NCI-H524 (cell line): ENCODE results near the gene PRDM1.
"Not testable (repeated sequence)": the region's sequence is repeated elsewhere in the genome, so short reads cannot be mapped to it uniquely, and the experiment has no call there.

Source experiments
- DNase-seq, 2 experiments: peaks; one replicate each; lab custom pipeline; 2025; lab: John Stamatoyannopoulos, UW

Gene PRDM1

DNA sequence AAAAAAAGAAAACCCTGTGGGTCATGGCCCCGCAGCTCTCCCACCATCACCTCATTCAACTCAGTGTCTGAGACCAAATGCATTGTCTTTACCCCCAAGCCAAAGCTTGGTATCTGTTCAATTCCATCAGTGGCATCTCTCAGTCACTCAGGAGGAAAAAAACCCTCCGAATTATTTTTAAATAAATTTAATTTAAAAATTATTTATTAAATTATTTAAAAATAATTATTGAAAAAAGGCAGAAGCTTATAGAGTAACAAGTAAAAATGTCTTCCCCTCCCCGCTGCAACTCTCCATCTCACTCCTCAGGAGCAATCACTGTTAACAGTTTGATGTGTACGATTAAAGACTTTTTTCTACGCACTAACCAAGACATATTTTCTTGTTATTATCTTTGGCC lies 50.7 kb downstream of the PRDM1 start:
- DNase-seq = no peak

DNA sequence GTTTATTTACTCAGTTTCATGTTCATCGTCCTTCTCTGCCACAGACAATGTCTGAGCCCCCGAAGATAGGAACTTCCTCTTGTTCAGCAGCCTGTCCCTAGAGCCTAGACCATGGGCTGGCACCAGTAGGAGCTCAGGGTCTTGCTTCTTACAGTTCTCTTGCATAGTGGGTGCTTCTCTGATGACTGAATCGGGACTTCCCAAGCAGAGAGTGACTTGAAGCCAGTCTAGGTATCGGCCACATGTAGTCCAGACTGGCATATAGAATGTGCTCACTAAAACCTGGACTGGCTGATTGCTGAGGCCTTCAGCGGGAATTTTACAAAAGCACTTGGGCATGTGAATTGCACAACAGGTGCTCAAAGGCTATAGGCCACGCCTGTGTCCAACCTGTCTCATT lies 52.0 kb downstream of the PRDM1 start:
- DNase-seq = no peak

DNA sequence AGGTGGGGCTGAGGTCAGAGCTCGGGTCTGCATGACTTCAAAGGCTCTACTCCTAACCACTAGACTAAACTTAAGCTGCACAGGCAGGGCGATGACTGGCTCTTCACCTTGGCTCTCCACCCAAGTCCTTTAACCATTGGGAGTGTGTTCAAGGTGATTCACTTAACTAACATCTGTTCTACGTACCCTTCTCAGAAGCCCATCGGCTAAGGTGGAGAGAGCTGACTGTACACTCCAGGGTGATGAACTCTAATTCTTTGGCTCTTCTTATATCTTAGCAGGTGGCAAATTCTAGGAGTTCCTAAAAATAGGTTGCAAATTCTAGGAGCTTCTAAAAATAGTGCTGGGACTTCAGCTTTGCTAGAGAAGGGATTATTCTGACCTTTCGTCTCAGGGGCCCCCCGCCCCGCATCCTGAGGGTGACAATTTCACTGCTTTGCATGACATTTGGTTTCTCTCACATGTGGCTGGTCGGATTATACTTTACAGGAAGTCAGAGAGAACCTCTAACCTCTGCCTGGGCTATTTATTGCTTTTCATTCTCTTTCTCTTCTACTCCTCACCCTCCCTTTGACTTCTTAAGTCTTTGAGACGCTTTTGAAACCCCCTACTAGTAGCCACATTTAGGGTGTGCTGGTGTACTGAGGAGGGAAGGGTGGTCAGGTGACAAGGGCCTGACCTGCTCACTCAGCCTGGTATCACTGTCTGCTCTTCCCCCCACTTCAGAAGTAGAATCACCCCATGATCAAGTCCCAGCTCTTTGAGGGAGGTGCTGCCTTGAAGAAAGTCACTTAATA lies 55.5 kb downstream of the PRDM1 start:
- DNase-seq = no peak

DNA sequence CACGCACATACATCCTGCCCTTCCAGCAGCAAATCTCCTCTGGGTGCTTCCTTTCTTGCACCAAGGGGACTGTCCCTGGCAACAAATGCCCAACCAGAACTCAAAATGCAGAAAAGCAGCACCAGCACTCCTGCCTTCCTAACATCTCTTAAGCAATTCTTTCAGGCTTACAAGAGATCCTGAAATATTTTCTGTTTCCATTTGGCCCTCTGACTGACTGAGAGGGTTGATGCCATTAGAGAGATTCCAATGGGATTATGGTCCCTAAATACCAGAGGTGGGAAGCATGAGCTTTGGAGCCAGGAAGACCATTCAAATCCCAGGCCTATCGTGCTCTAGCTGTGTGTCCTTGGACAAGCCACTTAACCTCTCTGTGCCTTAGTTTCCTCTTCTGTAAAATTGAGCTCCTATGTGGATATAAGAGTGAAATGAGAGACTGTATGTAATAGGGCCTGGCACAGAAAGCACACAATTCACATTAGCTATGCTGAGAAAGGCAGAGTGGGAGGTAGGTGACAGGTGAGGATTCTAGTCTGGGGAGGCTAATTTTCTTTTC lies 56.8 kb downstream of the PRDM1 start:
- no peak for DNase-seq

DNA sequence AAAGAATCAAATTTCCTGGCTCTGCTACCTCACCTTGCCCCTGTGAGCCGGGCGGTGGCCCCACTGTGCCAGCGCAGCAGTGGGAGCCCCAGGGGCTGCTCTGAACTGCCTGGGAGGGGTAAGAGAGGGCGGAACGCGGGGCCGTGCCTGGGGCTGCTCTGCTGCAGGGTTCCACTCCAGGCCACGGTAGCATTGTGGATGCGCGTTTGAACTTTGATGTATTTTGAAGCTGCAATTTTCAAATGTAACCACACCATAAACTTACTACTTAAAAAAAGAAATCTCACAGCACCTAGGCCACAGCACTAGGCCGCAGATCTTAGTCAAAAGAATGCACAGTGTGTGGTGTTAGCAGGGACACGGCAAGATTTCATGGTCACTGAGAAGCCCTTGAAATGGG lies 57.5 kb downstream of the PRDM1 start:
- no peak for DNase-seq

DNA sequence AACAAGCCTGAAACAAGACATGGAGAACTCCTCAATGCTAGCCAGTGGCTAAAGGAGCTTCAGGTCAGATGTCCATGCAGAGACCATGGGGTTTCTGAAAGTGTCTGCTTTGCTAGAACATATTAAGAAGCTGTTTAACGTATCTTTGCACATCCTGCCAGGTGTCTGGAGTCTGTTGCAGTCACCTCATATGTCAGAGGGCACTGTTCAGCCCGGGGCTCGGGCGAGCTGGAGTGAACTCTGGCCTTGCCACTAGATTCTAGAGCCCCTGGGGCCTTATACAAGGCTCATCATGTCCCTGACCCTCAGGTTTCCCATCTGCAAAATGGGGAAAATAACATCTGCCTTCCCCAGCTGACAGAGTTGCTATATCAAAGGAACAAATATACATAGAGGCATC lies 59.0 kb downstream of the PRDM1 start:
- no peak for DNase-seq

DNA sequence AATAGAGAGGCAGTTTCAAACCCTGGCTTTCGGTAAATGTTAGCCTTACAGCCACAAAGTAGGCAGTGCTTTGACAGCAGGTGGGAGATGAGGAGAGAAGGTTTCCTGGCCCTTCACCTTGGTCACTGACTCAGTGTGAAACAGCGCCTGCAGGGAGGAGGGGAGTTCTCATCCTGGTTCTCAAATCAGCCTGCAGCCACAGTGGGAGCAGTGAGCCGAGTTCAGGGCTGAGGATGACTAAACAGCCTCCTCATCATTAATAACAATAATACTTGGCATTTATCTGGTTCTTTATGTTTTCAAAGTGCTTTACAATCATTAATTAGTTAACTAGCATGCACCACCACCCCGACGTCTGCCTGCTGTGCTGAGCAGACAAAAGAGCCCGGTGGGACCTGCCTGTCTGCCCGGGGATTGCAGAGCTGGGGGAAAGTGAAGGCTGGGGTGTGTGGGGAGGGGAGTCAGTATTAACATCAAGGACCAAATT lies 59.6 kb downstream of the PRDM1 start:
- DNase-seq = no peak

DNA sequence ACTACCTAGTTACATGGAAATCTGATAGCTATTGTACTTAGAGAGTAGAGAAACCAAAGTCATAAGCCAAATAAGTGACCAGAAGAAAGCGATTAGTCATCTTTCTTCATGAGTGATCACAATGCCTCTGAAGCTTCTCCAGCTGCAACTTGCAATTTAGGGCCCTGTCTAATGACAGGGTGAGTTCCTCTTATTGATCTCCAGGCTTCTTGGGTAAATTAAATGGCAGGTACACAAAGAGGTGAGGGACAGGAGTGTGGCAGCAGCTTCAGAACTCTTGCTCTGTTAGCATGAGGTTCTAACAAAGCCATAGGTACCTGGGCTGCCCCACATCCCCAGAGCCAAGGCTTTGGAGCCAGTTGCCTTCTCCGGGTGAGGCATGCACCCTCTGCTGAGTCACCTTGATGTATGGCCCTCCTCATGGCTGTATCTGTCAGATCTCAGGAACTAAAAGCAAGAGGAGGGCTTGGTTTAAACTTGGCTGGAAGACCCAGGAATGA lies 60.8 kb downstream of the PRDM1 start:
- no peak for DNase-seq

DNA sequence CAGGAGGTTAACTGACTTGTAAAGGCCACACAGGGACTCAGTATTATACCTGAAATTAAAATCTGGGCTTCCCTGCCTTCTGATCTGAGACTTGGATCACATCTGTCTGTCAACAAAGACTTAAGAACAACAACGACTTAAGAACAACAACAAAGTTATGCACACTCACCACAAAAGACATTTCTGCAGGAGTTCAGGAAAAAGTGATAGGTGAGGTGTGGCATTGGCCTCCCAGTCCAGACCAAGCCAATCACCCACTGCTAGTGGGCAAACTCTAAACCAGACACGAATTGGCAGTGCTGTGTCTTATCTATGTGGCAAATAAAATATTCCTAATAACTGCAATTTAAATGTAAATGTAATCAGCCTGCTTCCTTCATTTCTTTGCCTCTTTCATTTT lies 61.3 kb downstream of the PRDM1 start:
- DNase-seq = no peak

DNA sequence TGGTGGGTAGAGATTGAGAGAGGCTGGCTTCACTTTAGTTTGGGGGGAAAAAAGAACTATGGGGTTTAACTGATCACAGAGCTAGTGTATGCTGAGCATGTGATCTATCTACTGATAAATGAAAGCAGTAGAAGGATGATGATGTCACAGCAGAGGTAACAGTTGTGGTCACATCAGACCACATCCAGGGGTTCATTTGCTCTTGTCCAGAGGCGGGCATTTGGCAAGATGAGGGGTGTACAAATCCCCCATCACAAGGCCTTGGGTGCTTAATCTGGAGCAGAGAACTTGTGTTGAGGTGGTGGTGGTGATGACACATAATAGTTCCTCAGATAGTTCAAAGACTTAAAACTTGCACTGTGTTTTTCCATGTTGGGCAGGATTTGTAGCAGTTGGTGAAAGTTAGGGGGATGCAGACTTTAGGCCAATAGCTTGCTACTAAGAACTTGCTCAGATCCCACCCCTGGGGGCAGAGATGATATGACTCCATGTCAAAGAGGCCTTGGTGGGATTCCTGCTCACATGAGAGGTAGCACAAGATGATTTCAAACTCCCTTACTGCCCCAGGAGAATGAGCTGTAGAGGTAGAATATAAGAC lies 63.4 kb downstream of the PRDM1 start:
- DNase-seq = no peak

DNA sequence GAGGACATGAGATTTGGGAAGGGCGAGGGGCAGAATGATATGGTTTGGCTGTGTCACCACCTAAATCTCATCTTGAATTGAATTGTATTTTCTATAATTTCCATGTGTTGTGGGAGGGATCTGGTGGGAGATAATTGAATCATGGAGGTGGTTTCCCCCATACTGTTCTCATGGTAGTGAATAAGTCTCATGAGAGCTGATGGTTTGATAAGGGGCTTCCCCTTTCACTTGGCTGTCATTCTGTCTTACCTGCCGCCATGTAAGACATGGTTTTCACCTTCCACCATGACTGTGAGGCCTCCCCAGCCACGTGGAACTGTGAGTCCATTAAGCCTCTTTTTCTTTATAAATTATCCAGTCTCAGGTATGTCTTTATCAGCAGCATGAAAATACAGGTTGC lies 66.3 kb downstream of the PRDM1 start:
- DNase-seq = not testable (repeated sequence)

DNA sequence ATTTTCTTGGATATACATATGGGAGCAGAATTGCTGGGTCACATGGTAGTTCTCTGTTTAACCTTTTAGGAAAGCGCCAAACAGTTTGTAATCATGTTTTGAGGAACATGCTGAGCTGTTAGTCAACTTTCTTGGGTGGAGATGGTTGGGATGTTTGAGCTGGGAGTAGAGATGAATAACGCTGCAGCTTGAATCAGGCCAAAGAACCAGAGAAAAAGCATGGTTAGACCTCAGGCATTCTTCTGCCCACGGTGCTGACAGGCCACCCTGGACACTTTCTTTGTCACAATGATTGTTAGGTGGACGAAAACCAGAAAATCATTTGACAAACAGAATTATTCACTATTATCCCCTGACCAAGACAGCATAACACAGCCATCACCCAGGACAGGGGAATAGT lies 66.8 kb downstream of the PRDM1 start:
- no peak for DNase-seq

DNA sequence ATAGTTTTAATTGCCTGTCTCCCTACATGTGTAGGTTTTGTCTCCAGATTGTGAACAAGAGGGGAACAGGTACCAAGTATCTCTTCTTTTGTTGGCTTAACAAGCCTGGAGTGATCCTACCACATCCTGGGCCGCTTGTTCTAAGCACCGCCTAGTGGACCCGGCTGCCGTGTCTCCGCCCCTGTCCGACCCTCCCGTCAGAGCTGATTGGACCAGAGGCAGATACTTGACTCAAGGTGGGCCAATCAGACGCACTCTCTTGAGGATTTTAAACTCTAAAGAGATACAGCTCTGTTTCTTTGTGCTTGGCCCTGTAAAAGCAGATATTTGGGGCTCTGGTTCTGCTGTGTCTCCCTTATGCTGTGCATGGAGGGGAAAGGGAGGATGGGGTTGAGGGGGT lies 68.2 kb downstream of the PRDM1 start:
- no peak for DNase-seq

DNA sequence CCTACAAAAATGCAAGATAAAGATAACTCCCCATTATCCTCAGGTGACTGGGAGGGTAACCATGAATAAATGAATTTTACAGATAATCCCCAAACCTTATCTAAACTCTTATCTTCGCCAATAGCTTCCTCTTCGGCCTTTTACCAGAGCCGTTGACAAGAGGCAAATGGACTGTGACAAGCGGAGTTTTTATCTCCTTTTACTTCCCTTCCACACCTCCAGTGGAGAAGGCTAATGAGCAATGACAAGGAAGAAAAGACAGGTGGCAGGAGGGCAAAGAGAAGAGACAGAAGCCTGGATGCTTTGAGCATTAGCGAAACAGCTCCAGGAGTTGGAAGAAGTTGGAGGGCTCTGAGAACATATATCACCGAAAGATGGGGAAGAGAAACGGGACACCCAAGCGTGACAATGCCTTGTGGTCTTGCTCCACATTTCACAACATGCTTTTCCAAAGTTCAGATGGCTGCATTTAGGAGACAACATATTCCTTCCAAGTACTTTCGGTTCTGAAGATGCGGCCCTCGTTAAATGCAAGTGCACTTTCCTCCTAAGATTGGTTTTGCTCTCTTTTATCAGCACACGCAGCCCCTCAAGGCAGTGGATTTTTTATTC lies 69.2 kb downstream of the PRDM1 start:
- DNase-seq = no peak

DNA sequence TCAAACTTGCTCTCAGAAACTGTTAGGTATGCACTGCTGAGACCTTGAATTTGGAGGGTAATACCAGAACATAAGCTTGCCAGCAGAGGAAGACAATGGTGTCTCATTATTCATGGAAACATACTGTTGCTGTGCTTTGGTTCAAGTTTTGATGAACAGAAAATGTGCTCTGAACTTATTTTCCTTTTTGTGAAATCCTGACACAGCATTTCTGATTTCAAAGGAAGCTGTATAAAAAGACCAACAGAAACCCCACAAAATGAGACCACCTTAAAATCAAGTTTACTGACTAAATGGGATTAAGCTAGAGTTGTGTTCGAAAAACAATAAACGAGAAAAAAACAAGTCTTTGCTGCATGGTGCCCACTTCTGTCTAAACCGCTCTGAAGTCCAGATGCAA lies 70.3 kb downstream of the PRDM1 start:
- DNase-seq = no peak

DNA sequence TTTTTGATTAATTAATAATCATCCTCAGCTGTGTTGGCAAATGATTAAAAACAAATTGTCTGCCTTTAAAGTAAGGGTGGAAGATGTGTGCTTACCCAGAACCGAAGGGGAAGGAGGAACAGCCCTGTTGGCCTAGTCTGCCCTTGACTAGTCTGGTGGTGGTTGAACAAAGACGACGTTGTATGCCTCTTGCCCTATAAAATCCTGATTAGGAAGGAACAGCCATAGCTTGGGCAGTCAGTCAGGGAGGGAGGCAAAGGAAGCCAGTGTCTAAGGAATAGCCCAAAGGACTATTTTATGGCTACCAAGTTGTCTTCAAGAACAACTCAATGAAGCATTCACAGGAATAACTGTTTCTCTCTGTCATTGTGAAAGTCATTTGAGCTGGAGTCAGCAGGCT lies 70.7 kb downstream of the PRDM1 start:
- DNase-seq = no peak

DNA sequence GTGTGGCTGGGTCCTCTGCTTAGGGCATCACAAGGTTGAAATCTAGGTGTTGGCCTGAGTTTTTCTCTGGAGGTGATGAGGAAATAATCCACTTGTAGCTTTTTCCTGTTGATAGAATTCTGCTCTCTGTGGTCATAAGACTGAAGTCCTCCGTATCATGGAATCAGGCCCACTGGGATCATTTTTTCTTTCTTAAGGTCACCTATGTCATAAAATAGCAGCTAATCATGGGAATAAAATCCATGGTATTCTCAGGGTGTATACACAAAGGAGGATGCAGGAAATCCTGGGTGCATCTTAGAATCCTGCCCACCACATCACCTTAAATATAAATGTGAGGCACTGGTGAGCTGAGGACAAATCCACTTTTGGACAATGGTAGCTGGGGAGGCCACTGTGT lies 72.7 kb downstream of the PRDM1 start:
- DNase-seq = no peak
